Neural progenitor cell (in vitro differentiated cells): Measurements from ENCODE around the gene SCYGR1. TPM values are rescaled to one million over a fixed set of nuclear protein-coding genes. Genes with fewer than 3 reads are reported as not detected.

ENCODE experiments used
- DNase-seq: peaks from one replicate; pipeline ENCODE4 v3.0.0-alpha.2; 2016; ENCODE audit warnings: low spot score
- H2AFZ ChIP-seq: fragments of 200-600 bp; sonication (generic); replicated peaks from 2 replicates; pipeline ENCODE4 v1.6.1; 2016; ENCODE audit warnings: antibody characterized with exemption
- H3F3A ChIP-seq: fragments of 200-600 bp; sonication (generic); 2 replicates; pipeline ENCODE4 v1.6.1; 2016; ENCODE audit warnings: antibody characterized with exemption, low read depth
- H3K27ac ChIP-seq: fragments of 200-600 bp; sonication (generic); 2 replicates; pipeline ENCODE4 v1.5.1; 2016; ENCODE audit warnings: mild to moderate bottlenecking
- H3K27me3 ChIP-seq: fragments of 200-600 bp; sonication (generic); 2 replicates; pipeline ENCODE4 v1.6.1; 2016; ENCODE audit warnings: mild to moderate bottlenecking, moderate library complexity
- H3K36me3 ChIP-seq: fragments of 200-600 bp; sonication (generic); 2 replicates; pipeline ENCODE4 v1.5.1; 2016
- H3K4me1 ChIP-seq: fragments of 200-600 bp; sonication (generic); 2 replicates; pipeline ENCODE4 v1.6.1; 2016; ENCODE audit warnings: mixed run types
- H3K4me2 ChIP-seq: fragments of 200-600 bp; sonication (generic); 2 replicates; pipeline ENCODE4 v1.6.1; 2016
- H3K4me3 ChIP-seq: fragments of 200-600 bp; sonication (generic); 2 replicates; pipeline ENCODE4 v1.5.1; 2016
- H3K79me2 ChIP-seq: fragments of 200-600 bp; sonication (generic); 2 replicates; pipeline ENCODE4 v1.6.1; 2016; ENCODE audit warnings: low read depth
- H3K9ac ChIP-seq: fragments of 200-600 bp; sonication (generic); 2 replicates; pipeline ENCODE4 v1.6.1; 2016
- H3K9me3 ChIP-seq: fragments of 200-600 bp; sonication (generic); 2 replicates; pipeline ENCODE4 v1.5.1; 2016; ENCODE audit warnings: low read depth
- H4K20me1 ChIP-seq: fragments of 200-600 bp; sonication (generic); 2 replicates; pipeline ENCODE4 v1.6.1; 2016; ENCODE audit warnings: low read depth
- H3K27ac Mint-ChIP-seq: 3 replicates; pipeline ENCODE4 v1.8.0; 2021; ENCODE audit warnings: mixed read lengths
- H3K27me3 Mint-ChIP-seq: 2 replicates; pipeline ENCODE4 v1.8.0; 2022; ENCODE audit warnings: low read depth, mild to moderate bottlenecking, inconsistent platforms, moderate library complexity, mixed read lengths; ENCODE audit not compliant: insufficient read depth
- H3K36me3 Mint-ChIP-seq: 3 replicates; pipeline ENCODE4 v1.8.0; 2021; ENCODE audit warnings: mixed read lengths
- H3K4me1 Mint-ChIP-seq: 3 replicates; pipeline ENCODE4 v1.8.0; 2021; ENCODE audit warnings: mixed read lengths
- H3K4me3 Mint-ChIP-seq: 3 replicates; pipeline ENCODE4 v1.8.0; 2021; ENCODE audit warnings: mild to moderate bottlenecking, moderate library complexity, mixed read lengths
- H3K9me3 Mint-ChIP-seq: 3 replicates; pipeline ENCODE4 v1.8.0; 2020; ENCODE audit warnings: mixed read lengths
- CTCF ChIP-seq: fragments of 200-600 bp; sonication (generic); IDR thresholded peaks from 2 replicates; pipeline ENCODE4 v1.5.1; 2017; ENCODE audit warnings: antibody characterized with exemption, mild to moderate bottlenecking
- EZH2 ChIP-seq: fragments of 200-600 bp; sonication (generic); IDR thresholded peaks from 2 replicates; pipeline ENCODE4 v1.6.1; 2017; ENCODE audit warnings: antibody characterized with exemption, mild to moderate bottlenecking, moderate library complexity
- EZH2phosphoT487 ChIP-seq: fragments of 200-600 bp; sonication (generic); IDR thresholded peaks from 2 replicates; pipeline ENCODE4 v1.6.1; 2017; ENCODE audit warnings: antibody characterized with exemption
- total RNA-seq: library from RNA; depleted of rRNA; stranded (reverse); fragments of >200 nt; gene quantifications from 2 replicates; pipeline ENCODE4 v1.2.3, GENCODE V29; 2015; ENCODE audit warnings: low replicate concordance

Gene SCYGR1
- total RNA-seq, 1 donor from 2014 or later = not detected

DNA sequence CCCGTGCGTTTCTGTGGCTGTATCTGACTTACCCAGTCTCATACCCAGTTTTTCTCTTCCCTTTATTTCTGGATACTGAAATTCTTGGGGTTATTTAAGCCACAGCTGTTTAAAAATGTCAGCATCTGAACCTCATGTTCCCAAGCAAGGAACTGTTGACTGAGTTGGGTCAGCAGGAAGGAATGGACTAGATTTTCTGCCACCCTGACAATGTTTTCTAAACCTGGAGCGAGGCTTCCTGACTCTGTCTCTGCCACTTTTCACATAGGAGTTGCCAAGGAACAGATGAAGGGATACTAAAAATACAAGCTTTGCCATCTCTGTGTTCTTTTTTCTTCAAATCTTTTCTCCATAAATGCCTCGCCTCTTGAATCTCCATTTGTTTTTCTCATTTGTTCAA is 29.0 kb upstream of the SCYGR1 start:
- Histone ChIP-seq H4K20me1 (no peaks in the 10 kb centered on the region), H3K9me3 (no peaks in the 10 kb centered on the region), H3K9ac (no peak overlapping the region), H3K79me2 (no peaks in the 10 kb centered on the region), H3F3A (no peaks in the 10 kb centered on the region), H3K4me2 (no peak overlapping the region), H3K27me3 (no peaks in the 10 kb centered on the region), H3K27ac (no peak overlapping the region), H3K4me1 (no peaks in the 10 kb centered on the region), H3K36me3 (no peaks in the 10 kb centered on the region), H2AFZ (no peak overlapping the region), H3K4me3 (no peak overlapping the region)
- H3K4me1 Mint-ChIP-seq = peaks cover 3% of the 10 kb centered on the region
- no peak for DNase-seq
- no peaks in the 10 kb centered on the region for H3K9me3 Mint-ChIP-seq
- no peak for TF ChIP-seq EZH2
- no peak for TF ChIP-seq CTCF
- TF ChIP-seq EZH2phosphoT487 = no peak
- no peak overlapping the region for H3K27ac Mint-ChIP-seq
- H3K4me3 Mint-ChIP-seq = no peak overlapping the region
- H3K36me3 Mint-ChIP-seq = no peaks in the 10 kb centered on the region
- H3K27me3 Mint-ChIP-seq = peaks cover 3% of the 10 kb centered on the region

- Histone ChIP-seq H3K9ac (no peak overlapping the region), H3K79me2 (no peaks in the 10 kb centered on the region), H2AFZ (no peak overlapping the region), H3K9me3 (no peaks in the 10 kb centered on the region), H4K20me1 (no peaks in the 10 kb centered on the region), H3K27ac (no peak overlapping the region), H3F3A (no peaks in the 10 kb centered on the region), H3K4me1 (no peaks in the 10 kb centered on the region), H3K4me2 (no peak overlapping the region), H3K36me3 (no peaks in the 10 kb centered on the region), H3K4me3 (no peak overlapping the region), H3K27me3 (no peaks in the 10 kb centered on the region)
- Mint-ChIP-seq H3K27me3 (peaks cover 3% of the 10 kb centered on the region), H3K36me3 (no peaks in the 10 kb centered on the region), H3K9me3 (no peaks in the 10 kb centered on the region), H3K4me1 (peaks cover 3% of the 10 kb centered on the region), H3K4me3 (no peak overlapping the region), H3K27ac (no peak overlapping the region)
- no peak for DNase-seq
- TF ChIP-seq EZH2phosphoT487 = no peak
- no peak for TF ChIP-seq CTCF
- TF ChIP-seq EZH2 = no peak
Observed at GRCh38 chr2:227415538-227416424, 28.0 kb upstream of the SCYGR1 start.

DNA sequence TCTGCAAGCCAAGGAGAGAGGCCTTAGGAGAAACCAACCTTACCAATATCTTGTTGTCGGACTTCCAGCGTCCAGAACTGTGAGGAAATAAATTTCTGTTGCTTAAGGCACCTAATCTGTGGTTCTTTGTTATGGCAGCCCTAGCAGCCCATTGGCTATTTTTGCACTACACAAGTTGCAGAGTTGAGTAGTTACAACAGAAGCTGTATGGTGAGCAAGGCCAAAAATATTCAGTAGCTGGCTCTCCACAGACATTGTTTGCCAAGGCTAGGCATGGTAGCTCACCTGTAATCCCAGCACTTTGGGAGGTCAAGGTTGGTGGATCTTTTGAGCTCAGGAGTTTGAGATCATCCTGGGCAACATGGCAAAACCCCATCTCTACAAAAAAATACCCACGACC is 27.1 kb upstream of the SCYGR1 start:
- Histone ChIP-seq H3K36me3 (no peaks in the 10 kb centered on the region), H3K4me1 (no peaks in the 10 kb centered on the region), H3K27ac (no peak overlapping the region), H3K9me3 (no peaks in the 10 kb centered on the region), H3K4me2 (no peak overlapping the region), H4K20me1 (no peaks in the 10 kb centered on the region), H3K9ac (no peak overlapping the region), H3K4me3 (no peak overlapping the region), H2AFZ (no peak overlapping the region), H3K79me2 (no peaks in the 10 kb centered on the region), H3F3A (no peaks in the 10 kb centered on the region), H3K27me3 (no peaks in the 10 kb centered on the region)
- no peak overlapping the region for H3K27ac Mint-ChIP-seq
- no peaks in the 10 kb centered on the region for H3K9me3 Mint-ChIP-seq
- H3K36me3 Mint-ChIP-seq = no peaks in the 10 kb centered on the region
- TF ChIP-seq EZH2phosphoT487 (no peak), EZH2 (no peak), CTCF (no peak)
- no peak for DNase-seq
- H3K27me3 Mint-ChIP-seq = peaks cover 3% of the 10 kb centered on the region
- peaks cover 3% of the 10 kb centered on the region for H3K4me1 Mint-ChIP-seq
- H3K4me3 Mint-ChIP-seq = no peak overlapping the region
